Endothelial cell of umbilical vein (primary cell): ENCODE measurements around the gene DGCR6L. TPM values are rescaled to one million over a fixed set of nuclear protein-coding genes. Genes with fewer than 3 reads are reported as not detected.
A peak's percentile ranks its signal among the peaks of the same experiment; 100 is the strongest.
"Not testable (repeated sequence)": the region's sequence is repeated elsewhere in the genome, so short reads cannot be mapped to it uniquely, and the experiment has no call there.

Source experiments
- BruUV-seq: library from RNA; stranded (reverse); fragments of 400-500 nt; replicated peaks from 2 replicates; lab custom pipeline; 2021; lab: Mats Ljungman, UMichigan
- CTCF ChIA-PET: fragments of 300-600, 350-600 bp; sonication (Branson Sonifier 250); formaldehyde crosslinking; loops from one replicate; lab custom pipeline; 2021; ENCODE audit warnings: antibody characterized with exemption, inconsistent platforms; lab: Charles Lee
- POLR2A ChIA-PET: fragments of 300-600, 350-600 bp; sonication (Branson Sonifier 250); formaldehyde crosslinking; loops from one replicate; lab custom pipeline; 2021; ENCODE audit warnings: antibody characterized with exemption, inconsistent platforms; lab: Charles Lee
- DNase-seq: peaks from one replicate; pipeline ENCODE4 v3.0.0-alpha.2; 2011; ENCODE audit warnings: low read depth, low spot score
- FAIRE-seq: peaks from 2 replicates; lab custom pipeline; 2011; peaks lifted over from hg19 to GRCh38; lab: Jason Lieb, UNC
- H2AFZ ChIP-seq: 2 replicates; pipeline ENCODE4 v1.6.0; 2012; ENCODE audit warnings: low read depth, low read length, control low read depth, inconsistent platforms
- H3K27ac ChIP-seq: 2 replicates; pipeline ENCODE4 v1.5.1; 2011; ENCODE audit warnings: low read depth, mild to moderate bottlenecking, control low read depth, low read length, moderate library complexity; ENCODE audit not compliant: insufficient read depth
- H3K27me3 ChIP-seq, 2 experiments: 2 replicates each; pipeline versions ENCODE4 v1.6.0 to v1.6.1; 2011; ENCODE audit warnings: low read length in 2 of 2, mixed read lengths in 1 of 2; ENCODE audit not compliant: control insufficient read depth in 2 of 2, insufficient read depth in 2 of 2
- H3K36me3 ChIP-seq, 2 experiments: 2 replicates in 1 of 2; 3 replicates in 1 of 2; pipeline ENCODE4 v1.5.1; 2011; ENCODE audit warnings: low read length in 2 of 2, mild to moderate bottlenecking in 1 of 2, moderate library complexity in 1 of 2; ENCODE audit not compliant: control insufficient read depth in 2 of 2, insufficient read depth in 2 of 2; ENCODE audit errors: extremely low read depth in 1 of 2
- H3K4me1 ChIP-seq: 3 replicates; pipeline ENCODE4 v1.5.1; 2011; ENCODE audit warnings: mild to moderate bottlenecking, low read length; ENCODE audit not compliant: control insufficient read depth, insufficient read depth; ENCODE audit errors: extremely low read depth
- H3K4me2 ChIP-seq: 2 replicates; pipeline ENCODE4 v1.6.1; 2011; ENCODE audit warnings: low read length, control low read depth, mixed read lengths; ENCODE audit not compliant: insufficient read depth
- H3K4me3 ChIP-seq, 3 experiments: fragments of 200-600 bp in 1 of 3; sonication (generic), shearing (Covaris generic) in 1 of 3; replicated peaks in 1 of 3; 2 replicates each; pipeline ENCODE4 v1.5.1; 2011 to 2016; ENCODE audit warnings: control low read depth in 3 of 3, low read length in 3 of 3, mild to moderate bottlenecking in 2 of 3, inconsistent platforms in 1 of 3, low read depth in 1 of 3, moderate library complexity in 1 of 3; ENCODE audit not compliant: insufficient read depth in 1 of 3
- H3K79me2 ChIP-seq: 2 replicates; pipeline ENCODE4 v1.6.0; 2012; ENCODE audit warnings: low read length, inconsistent platforms; ENCODE audit not compliant: control insufficient read depth, insufficient read depth
- H3K9ac ChIP-seq: replicated peaks from 2 replicates; pipeline ENCODE3; 2011; ENCODE audit warnings: low read length, control low read depth; ENCODE audit not compliant: insufficient read depth; ENCODE audit errors: extremely low read depth
- H3K9me1 ChIP-seq: replicated peaks from 3 replicates; pipeline ENCODE4 v1.6.0; 2011; ENCODE audit warnings: mild to moderate bottlenecking, low read length; ENCODE audit not compliant: control insufficient read depth, insufficient read depth; ENCODE audit errors: extremely low read depth
- H3K9me3 ChIP-seq: replicated peaks from 2 replicates; pipeline ENCODE4 v1.5.1; 2012; ENCODE audit warnings: low read length, inconsistent platforms; ENCODE audit not compliant: control insufficient read depth, insufficient read depth
- H4K20me1 ChIP-seq: replicated peaks from 2 replicates; pipeline ENCODE3; 2011; ENCODE audit warnings: mild to moderate bottlenecking, low read length; ENCODE audit not compliant: control insufficient read depth, insufficient read depth; ENCODE audit errors: extremely low read depth
- dilution Hi-C: fragments of 300-500 bp; cut with MboI; formaldehyde crosslinking; loops from one replicate; pipeline ENCODE4 v1.15.0; 2019; ENCODE audit warnings: low sequenced_read_pairs; ENCODE audit not compliant: extremely low pct_ligation_motif_present
- intact Hi-C: fragments of 100-400 bp; cut with micrococcal nuclease; formaldehyde crosslinking; loops from one replicate; pipeline ENCODE4 v1.10.0; 2022
- polyA plus RNA-seq, 4 experiments: library from polyadenylated mRNA; depleted of rRNA in 3 of 4; stranded (reverse) in 3 of 4; unstranded in 1 of 4; fragments of >200 nt; gene quantifications; 2 replicates each; pipeline versions ENCODE4 v1.2.1 to v1.2.3, GENCODE V29; 2011 to 2012; ENCODE audit warnings: missing spikeins in 1 of 4
- total RNA-seq: library from RNA; stranded (reverse); gene quantifications from 2 replicates; pipeline ENCODE4 v1.2.3, GENCODE V29; 2021

Gene DGCR6L
- total and polyA plus RNA-seq, 2 donors (not counting 3 experiments of a cell fraction or from before 2014, with no cell fraction given) = 38.0 to 67.5 TPM

- not testable (repeated sequence) for BruUV-seq, H3K9ac ChIP-seq
These were observed 47.0 kb upstream of the DGCR6L start for GRCh38 chr22:20366841-20367240.

GRCh38 chr22:20364335-20365260 lies 44.7 kb upstream of the DGCR6L start:
- H3K9ac ChIP-seq, H3K79me2 ChIP-seq, CTCF ChIA-PET, H3K4me1 ChIP-seq, intact Hi-C loops, POLR2A ChIA-PET, H3K4me3 ChIP-seq, H3K4me2 ChIP-seq, dilution Hi-C loops, H3K9me3 ChIP-seq, H2AFZ ChIP-seq, H3K9me1 ChIP-seq, H3K27ac ChIP-seq, BruUV-seq, H4K20me1 ChIP-seq, H3K36me3 ChIP-seq, DNase-seq, H3K27me3 ChIP-seq: not testable (repeated sequence)
- peak; percentile 33 for FAIRE-seq

More at GRCh38 chr22:20366841-20367240, 47.0 kb upstream of the DGCR6L start:
- POLR2A ChIA-PET, H3K79me2 ChIP-seq, intact Hi-C loops, H3K27ac ChIP-seq, dilution Hi-C loops, FAIRE-seq, H4K20me1 ChIP-seq, CTCF ChIA-PET, H3K4me3 ChIP-seq, H3K4me2 ChIP-seq, H3K27me3 ChIP-seq, H3K4me1 ChIP-seq, DNase-seq, H2AFZ ChIP-seq, H3K9me1 ChIP-seq, H3K36me3 ChIP-seq, H3K9me3 ChIP-seq: not testable (repeated sequence)

- H3K4me2 ChIP-seq, DNase-seq, FAIRE-seq, H3K9me3 ChIP-seq, H3K4me1 ChIP-seq, H3K36me3 ChIP-seq, H3K9ac ChIP-seq, H3K4me3 ChIP-seq, H3K27me3 ChIP-seq, H4K20me1 ChIP-seq, H2AFZ ChIP-seq, H3K79me2 ChIP-seq, H3K27ac ChIP-seq, POLR2A ChIA-PET, dilution Hi-C loops, BruUV-seq, H3K9me1 ChIP-seq, CTCF ChIA-PET, intact Hi-C loops: not testable (repeated sequence)
These were observed 42.5 kb upstream of the DGCR6L start for GRCh38 chr22:20362403-20362802.

- H3K4me2 ChIP-seq, H3K9me1 ChIP-seq, POLR2A ChIA-PET, H3K27me3 ChIP-seq, H3K27ac ChIP-seq, H3K4me1 ChIP-seq, H3K9me3 ChIP-seq, H3K36me3 ChIP-seq, CTCF ChIA-PET, H3K79me2 ChIP-seq, H2AFZ ChIP-seq, H3K9ac ChIP-seq, DNase-seq, H4K20me1 ChIP-seq, dilution Hi-C loops, intact Hi-C loops, BruUV-seq, H3K4me3 ChIP-seq, FAIRE-seq: not testable (repeated sequence)
These were observed 41.9 kb upstream of the DGCR6L start for GRCh38 chr22:20361752-20362229.
